CMK (cell line): Measurements from ENCODE around the gene STC2.
"Not testable (repeated sequence)": the region's sequence is repeated elsewhere in the genome, so short reads cannot be mapped to it uniquely, and the experiment has no call there.

Experiments
- DNase-seq: peaks from one replicate; pipeline ENCODE4 v3.0.0-alpha.2; 2010; ENCODE audit warnings: low read depth

STC2 gene, protein sequence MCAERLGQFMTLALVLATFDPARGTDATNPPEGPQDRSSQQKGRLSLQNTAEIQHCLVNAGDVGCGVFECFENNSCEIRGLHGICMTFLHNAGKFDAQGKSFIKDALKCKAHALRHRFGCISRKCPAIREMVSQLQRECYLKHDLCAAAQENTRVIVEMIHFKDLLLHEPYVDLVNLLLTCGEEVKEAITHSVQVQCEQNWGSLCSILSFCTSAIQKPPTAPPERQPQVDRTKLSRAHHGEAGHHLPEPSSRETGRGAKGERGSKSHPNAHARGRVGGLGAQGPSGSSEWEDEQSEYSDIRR

DNA sequence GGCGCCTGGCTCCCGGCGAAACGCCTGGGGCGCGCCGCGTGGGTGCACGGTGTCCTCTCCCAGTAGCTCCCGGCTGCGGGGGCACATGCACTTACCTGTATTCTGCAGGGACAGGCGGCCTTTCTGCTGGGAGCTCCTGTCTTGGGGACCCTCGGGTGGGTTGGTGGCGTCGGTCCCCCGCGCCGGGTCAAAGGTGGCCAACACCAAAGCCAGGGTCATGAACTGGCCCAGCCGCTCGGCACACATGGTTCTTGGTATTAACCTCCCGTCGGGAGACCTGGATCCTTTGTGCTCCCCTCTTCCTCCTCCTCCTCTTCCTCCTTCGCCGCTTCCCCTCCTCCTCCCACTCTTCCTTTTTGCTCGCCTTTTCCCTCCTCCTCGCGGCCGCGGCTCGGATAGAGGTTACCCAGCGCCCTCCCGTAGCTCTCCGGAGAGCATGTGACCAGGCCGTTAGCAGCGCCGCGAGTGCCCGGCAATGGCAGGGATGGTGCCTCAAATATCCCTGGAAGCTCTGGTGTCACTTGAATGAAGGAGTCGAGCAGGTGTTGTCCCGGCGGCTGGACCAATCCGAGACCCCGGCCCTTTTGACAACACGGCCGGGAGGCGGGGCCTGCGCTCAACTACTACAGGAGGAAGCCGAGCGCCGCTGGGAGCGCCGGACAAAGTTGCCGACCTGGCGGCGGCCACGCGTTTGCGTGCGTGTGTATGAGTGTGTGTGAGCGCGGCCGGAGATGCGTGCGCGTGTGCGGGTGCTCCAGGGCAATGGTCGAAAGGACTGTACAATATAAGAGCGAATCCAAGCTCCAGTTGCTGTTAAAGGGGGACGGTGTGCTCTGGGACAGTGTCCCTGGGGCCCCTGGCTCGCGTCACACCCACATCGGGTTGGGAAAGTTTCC, at the start of gene STC2:
Gene STC2 (minus strand): TSS at position 467 of the 896 bp plus-strand sequence. CDS start 221 bp downstream, at position 246.
- DNase-seq: no peak

DNA sequence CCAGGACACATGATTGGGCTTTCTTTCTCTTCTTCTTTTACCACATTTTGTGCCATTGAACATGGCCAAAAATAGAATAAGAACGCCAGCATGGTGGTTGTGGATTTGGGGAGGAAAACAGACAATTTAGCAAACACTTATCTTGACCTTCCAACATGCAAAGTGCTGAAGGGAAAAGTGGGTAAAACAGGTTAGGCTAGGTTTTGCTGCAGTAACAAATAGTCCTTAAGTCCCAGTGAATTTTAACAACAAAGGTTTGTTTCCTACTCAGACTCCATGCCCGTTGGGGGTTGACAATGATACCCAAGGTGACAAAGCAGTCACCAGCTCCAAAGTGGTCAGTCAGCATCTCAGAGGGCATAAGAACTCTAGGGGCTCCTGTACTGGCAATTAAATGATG, 43.2 kb upstream of the STC2 start:
- DNase-seq: no peak

DNA sequence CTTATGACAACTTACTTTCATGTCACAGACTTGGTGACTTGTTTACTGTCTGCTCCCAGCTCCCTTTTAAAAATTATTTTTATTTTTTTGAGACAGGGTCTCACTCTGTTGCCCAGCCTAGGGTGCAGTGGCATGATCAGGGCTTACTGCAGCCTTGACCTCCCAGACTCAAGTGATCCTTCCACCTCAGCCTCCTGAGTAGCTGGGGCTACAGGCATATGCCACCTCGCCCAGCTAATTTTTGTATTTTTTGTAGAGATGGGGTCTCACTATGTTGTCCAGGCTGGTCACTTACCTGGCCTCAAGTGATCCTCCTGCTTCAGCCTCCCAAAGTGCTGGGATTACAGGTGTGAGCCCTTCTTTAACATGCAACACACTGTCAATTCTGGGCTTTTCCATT, 35.2 kb upstream of the STC2 start:
- DNase-seq: not testable (repeated sequence)

DNA sequence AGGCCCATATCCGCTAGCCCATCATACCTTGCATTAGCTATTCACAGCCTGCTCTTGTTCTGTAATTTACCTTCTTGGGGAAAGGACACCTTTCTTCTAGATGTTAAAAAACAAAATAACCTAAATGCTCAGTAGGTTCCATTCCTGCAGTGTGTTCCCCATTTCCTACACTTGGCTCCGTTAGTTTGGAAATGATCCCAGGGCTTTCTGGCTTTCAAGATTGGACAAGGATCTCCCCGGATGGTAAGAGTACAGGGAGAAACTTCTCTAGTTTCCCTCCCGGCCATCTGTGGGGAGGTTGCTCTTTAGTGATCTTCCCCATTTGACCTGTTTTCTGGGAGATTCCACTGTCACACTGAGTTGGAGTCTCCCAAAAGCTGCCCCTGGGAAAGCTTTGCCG, 27.3 kb upstream of the STC2 start:
- DNase-seq: no peak

DNA sequence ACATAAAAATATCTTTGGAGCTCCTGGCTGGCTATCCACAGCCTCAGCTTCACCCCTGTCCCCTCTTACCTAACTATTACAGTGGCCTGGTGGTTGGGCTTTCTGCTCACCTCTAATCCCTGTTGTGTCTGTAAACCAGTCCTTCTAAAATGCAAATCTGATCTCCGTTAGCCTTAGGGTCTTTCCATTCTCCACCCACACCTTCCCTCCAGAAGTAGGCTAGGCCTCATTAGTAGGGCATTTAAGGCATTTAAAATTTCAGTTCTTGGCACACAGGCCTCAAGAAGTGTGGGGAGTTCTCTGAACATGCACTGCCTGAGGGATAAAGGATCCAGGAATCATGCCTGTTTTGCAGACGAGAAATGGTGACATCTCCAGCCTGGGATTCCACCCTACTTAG, 26.4 kb upstream of the STC2 start:
- DNase-seq: no peak

DNA sequence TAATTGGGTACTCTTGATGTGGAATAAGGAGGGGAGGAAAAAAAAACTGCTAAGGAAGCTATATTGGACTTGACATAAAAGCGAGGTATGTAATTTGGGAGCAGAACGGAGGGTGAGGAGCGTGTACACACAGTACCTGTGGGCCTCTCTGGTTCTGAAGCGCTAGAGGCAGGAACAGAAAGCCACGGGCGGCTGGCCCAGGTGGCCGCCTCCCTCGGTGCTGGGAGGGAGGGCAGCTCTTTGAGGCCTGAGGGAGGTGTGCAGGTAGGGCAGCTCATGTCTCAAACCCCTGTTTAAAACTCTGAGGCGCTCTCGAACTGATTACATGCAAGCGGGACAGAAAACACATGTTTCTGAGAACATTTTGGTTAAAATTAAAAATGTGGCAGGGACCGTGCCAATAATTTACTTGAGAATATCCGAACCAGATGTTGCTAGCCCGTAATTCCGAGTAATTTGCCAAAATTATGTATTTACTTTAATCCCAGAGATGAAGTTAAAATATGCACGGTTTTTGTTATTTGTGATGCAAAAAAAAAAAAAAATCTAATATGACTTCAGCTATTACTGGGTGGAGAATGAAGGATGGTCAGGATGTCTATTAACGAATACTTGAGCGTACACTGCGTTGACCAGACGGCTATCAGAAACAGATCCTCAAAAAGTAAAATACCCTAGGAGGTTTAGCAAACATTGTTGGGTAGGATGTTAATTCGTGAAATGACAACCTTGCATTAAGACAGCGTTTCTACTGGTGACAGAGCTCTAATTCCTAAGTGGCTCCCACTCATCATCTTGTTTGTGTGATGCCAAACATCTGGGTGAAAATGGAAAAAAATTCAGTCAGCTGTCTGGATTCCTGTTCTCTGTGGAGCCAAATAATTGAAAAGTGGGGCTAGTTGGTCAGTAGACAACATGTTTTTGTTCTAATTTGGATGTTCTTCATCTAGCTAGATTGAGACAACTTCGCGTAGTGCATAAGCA, 24.4 kb upstream of the STC2 start:
- no peak for DNase-seq

DNA sequence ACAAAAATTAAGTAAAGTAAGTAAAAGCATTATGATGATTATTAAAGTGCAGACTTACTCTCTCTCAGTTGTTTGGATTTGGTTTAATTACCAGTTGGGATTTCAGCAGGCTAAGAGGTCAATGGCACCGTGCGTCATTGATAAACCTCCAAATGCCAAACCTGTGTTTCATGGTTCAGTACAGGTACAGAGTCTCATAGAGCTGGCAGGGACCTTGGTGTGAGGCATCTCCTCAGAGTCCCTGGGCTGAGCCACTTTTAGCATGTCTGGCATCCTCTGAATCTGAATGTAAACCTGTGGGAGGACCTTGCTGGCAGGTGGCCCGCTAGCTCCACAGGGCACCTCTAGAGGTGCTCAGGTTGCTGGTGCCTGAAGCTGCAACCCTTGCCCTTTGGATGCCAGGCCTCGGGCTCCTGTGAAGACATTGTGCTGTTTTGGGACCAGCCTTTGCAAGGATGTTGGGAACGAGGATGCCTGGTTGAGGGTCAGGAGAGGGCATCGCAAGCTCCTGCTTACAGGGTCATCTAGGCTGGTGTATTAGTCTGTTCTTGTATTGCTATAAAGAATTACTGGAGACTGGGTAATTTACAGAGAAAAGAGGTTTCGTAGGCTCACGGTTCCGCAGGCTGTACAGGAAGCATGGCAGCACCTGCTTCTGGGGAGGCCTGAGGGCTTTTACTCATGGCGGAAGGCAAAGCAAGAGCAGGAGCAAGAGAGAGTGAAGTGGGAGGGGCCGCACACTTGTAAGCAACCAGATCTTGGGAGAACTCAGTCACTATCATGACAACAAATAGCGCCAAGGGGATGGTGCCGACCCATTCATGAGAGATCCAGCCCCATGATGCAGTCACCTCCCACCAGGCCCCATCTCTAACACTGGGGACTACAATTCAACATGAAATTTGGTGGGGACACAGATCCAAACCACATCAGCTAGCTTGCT, 14.9 kb upstream of the STC2 start:
- DNase-seq: no peak

DNA sequence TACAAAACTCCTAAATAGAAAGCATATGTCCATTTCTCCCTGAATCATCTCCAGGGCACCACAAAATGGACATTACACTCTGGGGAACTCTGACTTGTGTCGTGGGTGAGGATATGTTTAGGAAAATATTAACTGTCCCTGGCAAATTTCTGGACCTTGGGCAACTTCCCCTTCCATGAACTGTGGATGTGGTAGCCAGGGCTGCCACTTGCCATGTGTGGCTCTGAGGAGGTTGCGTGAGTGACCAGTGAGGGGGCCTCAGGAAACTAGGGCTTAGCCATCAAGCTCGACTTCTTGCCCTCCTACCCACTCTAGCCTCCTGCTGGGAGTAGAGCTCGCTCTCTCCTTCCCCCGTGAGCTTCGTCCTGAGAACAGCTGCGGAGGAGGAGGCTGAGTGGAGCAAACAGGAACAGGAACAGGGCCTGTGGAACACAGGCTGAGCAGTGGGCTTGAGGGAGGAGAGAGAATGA, 13.8 kb upstream of the STC2 start:
- no peak for DNase-seq

DNA sequence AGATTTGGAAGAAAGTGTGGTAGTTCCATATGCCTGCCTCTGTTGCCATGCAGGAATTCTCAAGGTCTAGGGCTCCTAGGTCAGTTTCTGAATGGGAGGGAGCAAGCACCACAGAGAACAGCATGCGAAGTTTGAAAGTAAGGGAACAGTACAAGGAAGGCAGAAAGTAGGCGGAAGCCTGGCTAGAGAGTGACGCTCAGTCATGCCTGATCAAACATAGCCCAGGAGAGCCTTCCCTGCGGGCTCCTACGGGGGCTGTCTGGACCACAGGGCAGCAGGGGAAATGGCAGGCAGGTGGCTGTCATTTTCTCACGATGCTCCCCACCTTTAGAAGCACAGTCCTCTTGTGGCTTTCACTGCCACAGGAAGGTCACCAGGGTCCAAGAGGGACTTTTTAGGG, 12.8 kb upstream of the STC2 start:
- no peak for DNase-seq

DNA sequence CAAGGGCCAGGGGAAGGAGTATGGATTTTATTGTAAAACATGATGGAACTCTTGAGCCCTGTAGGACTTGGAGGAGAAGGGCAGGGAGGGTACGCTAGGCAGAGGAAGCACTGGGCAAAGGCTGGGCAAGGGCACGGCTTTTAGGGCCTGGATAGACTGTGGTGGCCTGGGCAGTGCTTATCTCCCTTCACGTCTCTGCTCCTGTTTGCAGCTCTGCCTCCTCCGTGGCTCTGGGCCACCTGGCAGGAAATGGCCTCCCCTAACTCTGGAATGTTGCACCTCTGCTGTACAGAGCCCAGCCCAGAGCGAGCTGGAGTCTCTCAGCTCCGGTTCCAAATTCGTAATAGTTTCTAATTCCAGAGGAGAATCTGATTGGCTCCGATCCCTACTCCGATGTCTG, 12.2 kb upstream of the STC2 start:
- no peak for DNase-seq

DNA sequence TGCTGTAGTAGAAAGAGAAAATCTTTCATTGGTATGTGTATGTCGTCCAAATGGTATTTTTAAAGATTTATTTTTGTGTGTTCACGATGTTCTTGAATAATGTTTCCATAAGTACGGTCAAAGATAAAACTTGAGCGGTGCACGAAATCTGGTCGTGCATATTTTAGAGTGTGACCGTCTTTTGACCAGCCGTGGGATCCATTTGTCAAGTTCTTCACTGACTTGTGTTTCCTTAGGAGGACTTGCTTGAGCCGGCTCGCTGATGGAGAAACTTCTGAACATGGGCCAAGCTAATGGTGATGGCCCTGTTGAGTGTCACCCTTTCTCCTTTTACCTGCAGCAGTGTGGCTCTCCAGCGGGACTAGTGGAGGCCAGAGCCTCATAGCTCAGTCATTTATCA, 11.1 kb upstream of the STC2 start:
- no peak for DNase-seq

DNA sequence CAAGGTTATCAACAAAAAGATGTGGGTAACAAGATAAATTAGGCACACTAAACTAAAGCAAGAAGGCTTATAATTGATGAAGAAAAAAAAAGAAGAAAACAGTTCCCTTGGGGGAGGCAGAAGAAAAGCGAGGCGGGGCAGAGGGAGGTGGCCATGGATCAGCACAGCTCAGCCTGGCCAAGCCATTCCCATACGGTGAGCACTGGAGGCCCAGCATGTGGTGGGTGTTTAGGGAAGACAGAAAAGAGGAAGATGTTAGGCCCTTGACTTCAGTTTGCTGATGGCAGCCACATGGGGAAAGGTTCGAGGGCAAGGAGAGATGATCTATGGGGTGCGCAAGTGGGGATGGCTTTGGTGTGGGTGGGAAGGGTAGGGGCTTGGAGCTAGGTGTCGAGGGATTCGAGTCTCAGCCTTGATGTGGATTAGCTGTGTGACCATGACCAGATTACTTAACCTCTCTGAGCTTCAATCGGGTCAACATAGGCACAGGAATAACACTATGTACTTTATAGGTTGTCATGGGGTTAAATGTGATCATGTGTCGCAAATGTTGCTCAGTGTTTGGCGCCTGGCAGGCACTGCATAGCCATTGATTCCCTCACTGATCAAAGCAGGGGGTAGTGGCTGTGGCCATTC, 10.3 kb upstream of the STC2 start:
- DNase-seq: no peak

DNA sequence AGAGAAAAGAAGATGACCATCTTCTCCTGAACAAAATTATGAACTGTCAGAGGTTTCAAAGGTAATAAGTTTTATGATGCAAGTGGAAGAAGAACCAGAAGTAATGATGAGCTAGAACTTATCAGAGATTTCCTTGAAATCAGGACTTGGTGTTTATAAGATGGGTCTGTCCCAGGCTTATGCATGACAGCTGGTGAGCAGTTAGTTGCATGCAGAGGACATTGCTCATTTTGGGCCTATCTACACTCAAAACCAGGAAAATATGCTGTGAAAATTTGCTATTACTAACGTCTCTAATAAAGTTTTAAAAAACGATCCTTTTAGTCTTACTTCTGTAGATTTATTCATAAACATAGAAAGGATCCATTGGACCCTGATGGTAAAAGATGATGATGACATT, 6.6 kb upstream of the STC2 start:
- no peak for DNase-seq

DNA sequence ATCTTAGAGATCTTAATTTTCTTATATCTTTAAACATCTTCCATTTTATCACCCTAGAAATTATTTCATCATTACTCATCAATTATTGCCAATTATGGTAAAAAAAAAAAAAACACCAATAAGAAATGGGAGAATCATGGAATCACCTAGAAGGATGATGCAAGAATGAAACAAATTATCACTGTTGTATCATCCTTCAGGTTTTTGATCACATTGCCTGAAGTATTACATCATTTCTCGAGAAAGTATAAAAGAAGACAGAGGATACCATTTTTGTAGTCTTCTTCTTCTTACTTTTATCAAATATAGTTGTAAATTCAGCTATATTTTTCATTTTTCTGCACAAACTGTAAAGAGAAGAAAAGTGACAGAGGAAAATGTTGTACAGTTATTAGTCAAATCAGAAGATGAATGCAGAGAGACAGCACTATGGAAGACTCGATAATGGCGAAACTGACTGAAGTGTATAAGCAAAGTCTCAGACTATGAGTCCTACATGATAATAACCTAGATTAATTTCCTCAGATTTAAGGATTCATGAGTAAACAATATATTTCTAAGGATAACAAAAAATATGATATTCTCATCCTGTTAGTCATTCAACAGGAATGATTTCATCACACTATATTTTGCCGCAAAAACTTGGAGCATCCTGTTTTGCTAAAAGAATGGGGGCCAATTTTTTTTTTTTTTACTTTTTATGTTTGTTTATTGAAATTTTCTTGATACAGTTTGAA, 5.9 kb upstream of the STC2 start:
- no peak for DNase-seq

DNA sequence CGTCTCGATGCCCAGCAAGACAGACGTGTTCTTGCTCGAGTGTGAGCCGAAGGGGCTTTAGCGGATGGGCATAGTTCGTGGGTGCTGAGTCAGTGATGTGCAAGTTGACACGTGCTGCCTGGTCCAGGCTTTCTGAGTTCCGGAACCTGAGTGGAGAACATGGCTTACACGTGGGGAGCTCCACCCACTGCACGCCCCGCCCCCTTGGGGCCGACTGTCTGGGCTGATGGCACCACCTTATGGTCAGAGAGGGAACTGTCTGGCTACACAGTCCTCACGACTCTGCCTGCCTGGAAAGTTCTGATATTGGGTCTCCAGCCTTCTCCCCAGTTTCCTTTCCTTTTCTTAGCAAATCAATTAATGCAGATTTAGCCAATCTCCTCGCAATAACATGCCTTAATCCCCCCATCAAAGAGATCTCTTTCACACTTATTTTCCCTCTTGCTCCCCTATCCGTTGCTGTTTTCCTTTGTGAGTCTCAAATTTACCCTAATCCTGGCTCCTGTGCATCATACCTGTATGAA, 3.8 kb upstream of the STC2 start:
- peak; percentile 74 for DNase-seq

DNA sequence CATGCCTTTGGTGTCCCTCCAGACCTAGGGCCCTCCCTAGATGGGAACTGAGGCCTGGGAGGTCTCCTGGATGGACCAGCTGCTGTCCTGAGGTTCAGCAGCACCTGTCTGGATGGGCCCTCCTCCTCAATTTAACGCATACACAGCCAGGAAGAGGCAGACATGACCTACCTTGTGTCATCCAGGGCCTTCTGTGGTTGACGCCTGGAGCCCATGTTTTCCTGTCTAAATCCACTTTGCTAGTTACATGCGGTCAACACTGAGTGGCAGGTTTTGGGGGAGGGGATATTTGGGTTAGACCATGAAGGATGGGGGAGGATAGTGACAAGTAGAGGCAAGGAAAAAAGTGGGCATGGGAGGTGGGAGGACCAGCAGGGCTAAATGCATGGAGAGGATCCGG, 3.1 kb upstream of the STC2 start:
- DNase-seq: no peak

DNA sequence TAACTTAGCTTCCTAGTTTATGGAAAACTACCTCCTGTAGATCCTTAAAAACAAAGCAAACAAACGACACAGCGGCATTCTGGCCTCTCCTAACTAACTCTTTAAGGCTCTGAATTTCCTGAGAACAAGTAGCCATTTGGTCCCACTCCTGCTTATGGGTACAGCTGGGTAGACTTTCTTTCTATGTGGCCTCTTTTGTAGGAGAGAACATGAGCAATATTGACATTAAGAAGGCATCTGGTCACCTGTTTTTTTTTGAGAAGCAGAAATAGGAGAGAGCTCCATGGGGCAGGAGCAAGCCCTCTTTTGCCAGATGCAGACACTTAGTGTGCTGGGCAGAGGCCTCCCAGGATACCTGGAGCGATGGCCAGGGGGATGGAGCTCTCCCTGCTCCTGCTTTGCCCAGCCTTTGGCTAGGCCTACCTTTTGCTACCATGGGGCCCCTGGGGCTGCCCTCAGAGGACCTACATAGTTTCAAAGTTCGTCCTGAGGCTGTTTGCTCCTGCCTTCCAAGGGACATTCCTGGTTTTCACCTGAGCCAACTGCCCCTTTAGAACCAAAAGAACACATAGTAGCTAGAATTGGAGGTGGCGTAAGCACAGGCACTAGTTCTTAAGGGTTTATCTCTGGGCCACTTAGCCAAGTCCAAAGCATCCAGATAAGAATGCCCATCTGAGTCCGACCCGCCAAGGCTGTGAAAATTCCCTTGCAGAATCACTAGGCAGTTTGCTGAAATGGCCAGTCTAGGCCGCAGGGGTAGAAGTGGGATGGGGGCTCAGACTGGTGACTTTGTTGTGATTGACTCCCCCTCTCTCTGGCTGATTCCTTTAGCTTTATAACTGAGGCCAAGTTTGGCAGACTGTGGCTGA, 2.4 kb upstream of the STC2 start:
- no peak for DNase-seq

DNA sequence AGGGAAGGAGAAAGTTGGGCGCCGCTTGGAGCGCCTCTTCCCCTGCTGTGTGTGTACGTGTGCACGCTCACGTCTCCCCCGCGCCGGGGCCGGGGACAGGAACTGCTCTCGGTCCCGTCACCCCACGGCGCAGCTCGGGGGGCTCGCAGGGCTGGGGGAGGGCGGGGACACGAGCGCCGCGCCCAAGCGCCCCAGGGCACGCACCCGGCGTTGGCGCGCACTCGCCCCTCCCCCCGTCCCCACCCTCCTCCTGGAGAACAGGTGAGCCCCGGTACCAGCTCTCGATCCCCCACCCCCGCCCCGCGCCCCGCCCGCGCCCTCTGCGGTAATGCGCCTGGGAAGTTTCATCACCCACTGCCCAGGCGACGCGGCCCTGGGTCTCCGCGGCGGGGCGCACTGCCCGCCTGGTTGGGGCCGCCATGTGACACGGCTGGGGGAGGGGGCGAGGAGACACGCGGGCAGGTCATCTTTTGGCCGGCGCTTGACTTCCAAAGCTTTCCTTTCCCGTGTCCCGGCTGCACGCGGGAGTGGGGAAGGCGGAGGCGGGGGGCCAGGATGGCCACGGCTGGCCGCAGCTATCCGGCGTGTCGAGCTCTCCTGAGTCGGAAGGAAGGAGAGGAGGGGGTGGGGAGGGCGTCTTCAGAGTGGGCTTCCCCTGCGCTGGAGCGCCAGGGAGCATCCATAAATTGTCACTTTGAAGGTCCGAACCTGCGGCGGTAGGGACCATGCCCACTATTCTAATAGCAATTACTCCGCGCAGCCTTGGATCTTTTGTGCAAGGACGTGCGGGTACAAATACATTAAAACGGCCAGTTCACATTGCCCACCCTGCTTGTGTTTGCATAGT, 1.5 kb upstream of the STC2 start:
- no peak for DNase-seq
